Measurements from ENCODE around the gene FYB1.

GRCh38 chr5:39262981-39263380, 43.6 kb upstream of the FYB1 start:
- TF ChIP-seq EZH2 (IDR thresholded peaks at IDR 0.05; ENCODE audit: low read length, unreplicated experiment) = no peak
- TF ChIP-seq, protein P1, sequence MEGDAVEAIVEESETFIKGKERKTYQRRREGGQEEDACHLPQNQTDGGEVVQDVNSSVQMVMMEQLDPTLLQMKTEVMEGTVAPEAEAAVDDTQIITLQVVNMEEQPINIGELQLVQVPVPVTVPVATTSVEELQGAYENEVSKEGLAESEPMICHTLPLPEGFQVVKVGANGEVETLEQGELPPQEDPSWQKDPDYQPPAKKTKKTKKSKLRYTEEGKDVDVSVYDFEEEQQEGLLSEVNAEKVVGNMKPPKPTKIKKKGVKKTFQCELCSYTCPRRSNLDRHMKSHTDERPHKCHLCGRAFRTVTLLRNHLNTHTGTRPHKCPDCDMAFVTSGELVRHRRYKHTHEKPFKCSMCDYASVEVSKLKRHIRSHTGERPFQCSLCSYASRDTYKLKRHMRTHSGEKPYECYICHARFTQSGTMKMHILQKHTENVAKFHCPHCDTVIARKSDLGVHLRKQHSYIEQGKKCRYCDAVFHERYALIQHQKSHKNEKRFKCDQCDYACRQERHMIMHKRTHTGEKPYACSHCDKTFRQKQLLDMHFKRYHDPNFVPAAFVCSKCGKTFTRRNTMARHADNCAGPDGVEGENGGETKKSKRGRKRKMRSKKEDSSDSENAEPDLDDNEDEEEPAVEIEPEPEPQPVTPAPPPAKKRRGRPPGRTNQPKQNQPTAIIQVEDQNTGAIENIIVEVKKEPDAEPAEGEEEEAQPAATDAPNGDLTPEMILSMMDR (conservative IDR thresholded peaks at IDR 0.05; ENCODE audit: low read depth, low read length) = no peak

Data from PC-3 (cell line).